ENCODE data around the gene CDK14.

DNA sequence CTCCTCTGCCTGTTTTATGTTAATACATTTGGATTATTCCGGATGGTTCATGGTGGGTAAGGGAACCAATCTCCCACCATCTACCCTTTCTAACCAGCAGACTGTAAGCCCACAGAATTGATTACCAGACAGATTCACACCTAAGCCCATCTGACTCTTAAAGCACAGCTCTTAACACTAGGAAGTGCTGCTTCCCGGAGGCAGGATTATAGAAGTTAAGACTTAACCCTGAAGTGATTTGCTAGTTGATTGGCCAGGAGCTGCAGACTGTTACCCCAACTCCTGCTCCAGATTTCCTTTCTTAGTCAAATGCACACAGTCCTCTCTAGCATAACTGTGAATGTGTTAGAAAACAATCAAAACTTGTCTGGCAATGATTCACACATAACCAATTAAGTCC lies 221.7 kb downstream of the CDK14 start:
- TF ChIP-seq, protein P1, sequence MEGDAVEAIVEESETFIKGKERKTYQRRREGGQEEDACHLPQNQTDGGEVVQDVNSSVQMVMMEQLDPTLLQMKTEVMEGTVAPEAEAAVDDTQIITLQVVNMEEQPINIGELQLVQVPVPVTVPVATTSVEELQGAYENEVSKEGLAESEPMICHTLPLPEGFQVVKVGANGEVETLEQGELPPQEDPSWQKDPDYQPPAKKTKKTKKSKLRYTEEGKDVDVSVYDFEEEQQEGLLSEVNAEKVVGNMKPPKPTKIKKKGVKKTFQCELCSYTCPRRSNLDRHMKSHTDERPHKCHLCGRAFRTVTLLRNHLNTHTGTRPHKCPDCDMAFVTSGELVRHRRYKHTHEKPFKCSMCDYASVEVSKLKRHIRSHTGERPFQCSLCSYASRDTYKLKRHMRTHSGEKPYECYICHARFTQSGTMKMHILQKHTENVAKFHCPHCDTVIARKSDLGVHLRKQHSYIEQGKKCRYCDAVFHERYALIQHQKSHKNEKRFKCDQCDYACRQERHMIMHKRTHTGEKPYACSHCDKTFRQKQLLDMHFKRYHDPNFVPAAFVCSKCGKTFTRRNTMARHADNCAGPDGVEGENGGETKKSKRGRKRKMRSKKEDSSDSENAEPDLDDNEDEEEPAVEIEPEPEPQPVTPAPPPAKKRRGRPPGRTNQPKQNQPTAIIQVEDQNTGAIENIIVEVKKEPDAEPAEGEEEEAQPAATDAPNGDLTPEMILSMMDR (IDR thresholded peaks at IDR 0.05) = no peak
- no peak for TF ChIP-seq POLR2A (IDR thresholded peaks at IDR 0.05)

Measured in stomach (tissue), 4 donors.